GM19043 (cell line): ENCODE results near the gene CACNG4.

ENCODE experiments used
- ATAC-seq: cut with Tn5 transposase; IDR thresholded peaks from one replicate; pipeline ENCODE4 v1.9.1; 2021; ENCODE audit warnings: low read depth; ENCODE audit not compliant: unreplicated experiment

CACNG4 gene

GRCh38 chr17:66981983-66982508 lies 17.5 kb downstream of the CACNG4 start:
- ATAC-seq, result no peak

DNA sequence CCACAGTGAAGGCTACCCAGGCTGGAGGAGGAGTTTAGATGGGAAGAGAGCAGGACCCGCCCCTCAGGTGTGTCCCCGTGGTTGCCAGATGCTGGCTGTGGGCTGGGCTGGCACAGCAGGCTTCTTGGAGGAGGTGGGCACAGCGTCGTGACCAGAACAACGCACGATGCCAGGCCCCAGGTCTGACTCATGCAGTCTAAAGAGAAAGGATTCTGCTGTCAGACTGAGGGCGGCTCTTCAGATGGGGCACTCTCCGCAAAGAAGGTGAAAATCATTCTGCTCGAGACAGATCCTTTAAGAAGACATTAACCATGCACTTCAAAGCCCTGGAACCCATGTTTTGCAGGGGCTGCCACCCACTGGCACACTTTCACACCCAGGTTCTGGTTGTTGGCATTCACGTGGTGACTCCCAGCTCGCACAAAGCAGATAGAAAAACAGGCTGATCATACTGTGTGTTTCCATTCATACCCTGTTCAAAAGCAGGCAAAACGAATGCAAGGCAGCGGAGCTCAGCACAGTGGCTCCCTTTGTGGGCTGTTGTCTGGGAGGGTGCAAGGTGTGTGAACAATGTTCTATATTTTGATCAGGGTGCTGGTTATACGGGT lies 19.0 kb downstream of the CACNG4 start:
- ATAC-seq, result no peak

- no peak for ATAC-seq
These were observed 20.2 kb downstream of the CACNG4 start for GRCh38 chr17:66984730-66985129.

DNA sequence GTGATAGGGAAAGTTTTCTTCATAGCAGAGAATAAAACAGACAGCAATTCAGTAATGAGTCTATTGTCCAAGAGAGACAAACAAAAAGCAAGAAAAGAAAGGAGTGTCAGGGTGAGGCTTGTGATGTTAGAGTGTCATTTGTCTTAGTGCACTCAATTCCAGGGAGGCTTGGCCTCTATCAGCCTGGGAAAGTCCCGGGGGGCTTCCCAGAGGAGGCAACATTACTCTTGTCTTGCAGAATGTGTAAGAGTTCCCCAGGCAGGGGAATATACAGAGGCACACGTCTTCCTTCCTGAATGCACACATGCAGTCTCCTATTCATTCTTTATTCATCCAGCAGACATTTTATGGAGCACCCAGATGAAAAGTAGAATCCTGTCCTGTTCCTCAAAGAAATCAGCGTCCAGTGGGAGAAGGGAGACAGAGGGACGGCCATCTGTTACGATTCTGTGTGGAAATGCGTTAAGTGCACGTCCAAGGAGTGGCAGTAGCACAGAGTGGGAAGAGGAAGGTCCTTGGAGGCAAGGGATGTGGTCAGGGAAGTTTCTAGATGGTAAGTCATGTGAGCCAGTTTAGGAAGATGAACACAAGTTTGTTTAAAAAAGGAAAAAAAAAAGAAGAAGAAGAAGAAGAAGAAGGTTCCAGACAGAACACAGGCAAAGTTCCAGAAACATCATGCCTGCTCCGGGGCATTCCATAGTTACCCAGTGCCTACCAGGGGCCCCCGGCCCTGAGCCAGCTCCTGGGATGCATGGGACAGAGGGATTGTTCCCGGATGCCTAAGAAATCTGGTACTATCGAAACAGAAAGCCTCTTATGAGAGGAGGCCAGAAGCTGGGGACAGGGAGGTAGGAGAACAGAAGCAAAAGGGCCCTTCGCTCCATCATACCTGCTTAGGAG lies 21.1 kb downstream of the CACNG4 start:
- no peak for ATAC-seq

- ATAC-seq, result no peak
These were observed 22.2 kb downstream of the CACNG4 start for GRCh38 chr17:66986659-66987058.

- ATAC-seq, result no peak
These were observed 22.6 kb downstream of the CACNG4 start for GRCh38 chr17:66987059-66987616.

- no peak for ATAC-seq
These were observed 23.7 kb downstream of the CACNG4 start for GRCh38 chr17:66988069-66988798.

- no peak for ATAC-seq
These were observed 24.6 kb downstream of the CACNG4 start for GRCh38 chr17:66989076-66989475.

DNA sequence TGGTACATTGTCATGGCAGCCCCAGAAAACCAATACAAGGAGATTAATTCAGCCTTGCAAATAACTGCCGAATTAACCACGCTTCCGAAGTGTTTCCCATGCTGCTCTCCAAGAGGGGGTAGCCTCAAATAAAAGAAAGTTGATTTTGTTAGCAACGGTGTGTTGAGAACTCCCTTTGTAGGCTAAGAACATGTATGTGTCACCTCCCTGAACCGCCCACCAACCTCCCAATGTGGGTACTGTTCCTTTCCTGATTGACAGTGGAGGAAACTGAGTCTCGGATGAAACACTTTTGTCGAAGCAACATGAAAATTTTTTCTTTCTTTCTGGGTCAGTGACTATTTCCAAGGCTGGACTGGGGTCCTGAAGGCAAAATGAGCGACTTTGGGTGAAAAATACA lies 25.1 kb downstream of the CACNG4 start:
- no peak for ATAC-seq

DNA sequence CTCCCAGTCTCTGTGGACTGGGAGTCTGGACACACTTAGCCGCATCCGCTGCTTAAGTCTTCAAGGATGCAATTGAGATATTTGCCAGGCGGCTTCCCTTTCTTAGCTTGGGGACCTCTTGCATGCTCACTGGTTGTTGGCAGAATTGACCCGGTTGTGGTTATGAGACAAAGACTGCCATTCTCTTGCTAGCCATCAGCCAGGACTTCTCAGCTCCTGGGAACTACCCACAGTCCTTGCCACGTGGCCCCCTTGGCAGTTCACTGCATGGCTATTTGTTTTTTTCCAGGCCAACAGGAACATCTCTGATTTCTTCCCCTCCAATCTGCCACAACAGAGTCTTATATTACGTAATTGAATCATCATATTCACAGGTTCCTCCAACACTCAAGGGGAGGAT lies 25.5 kb downstream of the CACNG4 start:
- ATAC-seq, result no peak

GRCh38 chr17:66992911-66993442 lies 28.5 kb downstream of the CACNG4 start:
- no peak for ATAC-seq

DNA sequence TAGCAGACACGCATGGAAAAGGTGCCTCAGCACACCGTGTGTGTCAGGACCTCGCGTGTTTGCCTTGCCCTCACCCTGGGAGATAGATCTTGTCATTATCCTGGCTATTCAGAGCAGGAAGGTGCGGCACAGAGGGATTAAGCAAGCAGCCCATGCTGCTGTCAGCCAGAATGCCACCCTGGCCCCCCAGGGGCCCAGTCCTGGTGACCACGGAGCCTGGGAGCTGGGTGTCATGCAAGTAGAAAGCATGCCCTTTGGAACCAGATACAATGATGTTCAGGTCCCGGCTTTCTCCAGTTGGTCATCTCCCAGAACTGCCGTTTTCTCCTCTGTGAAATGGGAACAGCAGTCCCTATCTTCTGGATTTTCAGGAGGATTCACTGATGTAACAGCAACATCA lies 29.9 kb downstream of the CACNG4 start:
- ATAC-seq, result no peak

GRCh38 chr17:66994930-66995535 lies 30.5 kb downstream of the CACNG4 start:
- no peak for ATAC-seq

GRCh38 chr17:66995944-66996343 lies 31.4 kb downstream of the CACNG4 start:
- no peak for ATAC-seq

GRCh38 chr17:66996926-66997325 lies 32.4 kb downstream of the CACNG4 start:
- no peak for ATAC-seq

DNA sequence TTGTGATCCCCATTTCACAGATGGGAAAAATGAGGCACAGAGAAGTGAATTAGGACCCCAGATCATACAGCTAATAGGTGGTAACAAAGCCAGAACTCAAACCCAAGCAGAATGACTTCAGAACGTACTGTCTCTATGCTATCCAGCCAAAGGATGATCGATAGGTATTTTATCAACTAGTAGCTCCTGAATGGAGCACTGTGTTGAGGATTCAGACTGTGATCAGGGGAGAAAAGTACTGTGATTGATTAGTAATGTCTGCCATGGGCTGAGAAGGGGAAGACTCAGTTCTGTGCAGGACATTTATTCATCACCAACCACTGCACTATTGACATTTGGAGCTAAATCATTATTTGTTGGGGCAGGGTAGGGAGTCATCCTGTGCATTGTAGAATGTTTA lies 38.7 kb downstream of the CACNG4 start:
- ATAC-seq, result no peak

- no peak for ATAC-seq
These were observed 39.7 kb downstream of the CACNG4 start for GRCh38 chr17:67004181-67004580.

- no peak for ATAC-seq
These were observed 42.8 kb downstream of the CACNG4 start for GRCh38 chr17:67007266-67007665.

DNA sequence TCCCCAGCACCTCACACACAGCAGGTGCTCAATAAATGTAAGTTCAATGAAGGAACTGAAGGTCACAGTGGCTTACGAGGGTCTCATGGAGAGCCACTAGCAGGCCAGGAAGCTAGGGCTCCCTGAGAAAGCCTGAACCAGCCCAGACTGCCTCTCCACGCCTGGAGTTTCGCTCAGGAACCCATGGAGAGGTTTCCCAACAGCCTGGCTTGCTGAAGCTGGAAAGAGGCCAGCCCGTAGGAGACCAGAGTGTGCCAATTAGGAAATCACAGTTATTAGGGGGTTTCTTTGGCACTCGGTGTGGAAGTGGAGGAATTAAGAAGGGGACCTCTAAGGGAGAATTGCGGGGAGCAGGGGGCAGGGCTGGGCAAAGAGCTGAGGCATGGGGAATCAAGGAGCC lies 43.6 kb downstream of the CACNG4 start:
- no peak for ATAC-seq

DNA sequence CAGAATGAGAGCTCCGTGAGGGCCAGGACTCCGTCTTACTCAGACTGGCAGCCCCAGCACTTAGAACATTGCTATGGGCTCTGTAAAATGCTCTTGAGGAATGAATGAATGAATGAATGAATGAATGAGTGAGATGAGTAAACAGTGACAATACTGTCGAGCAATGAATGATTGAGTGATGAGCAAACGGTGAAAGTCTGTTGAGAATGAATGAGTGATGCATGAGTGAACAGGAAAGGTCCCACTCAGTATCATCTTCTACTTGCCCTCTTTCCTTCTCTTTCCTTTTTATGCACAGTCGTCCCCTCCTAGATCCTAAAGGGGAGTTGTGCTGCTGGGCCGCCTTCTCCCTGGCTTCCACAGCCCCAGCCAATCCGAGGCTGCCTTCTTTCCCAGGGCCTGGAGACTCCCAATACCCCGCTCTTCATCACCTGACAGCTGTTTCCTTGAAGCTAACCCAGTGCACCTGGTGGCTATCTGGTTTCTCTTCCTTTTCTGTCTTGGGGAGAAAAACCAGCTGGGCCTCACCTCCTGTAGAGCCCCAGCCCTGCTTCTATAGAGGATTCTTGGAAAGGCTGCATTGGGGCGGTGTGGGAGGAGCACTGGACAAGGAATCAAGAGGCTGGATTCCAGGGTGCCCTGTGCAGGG lies 47.1 kb downstream of the CACNG4 start:
- ATAC-seq, result no peak
